ENCODE measurements around the gene SEMA3E. TPM values are rescaled to one million over a fixed set of nuclear protein-coding genes. Genes with fewer than 3 reads are reported as not detected.
"Not testable (repeated sequence)": the region's sequence is repeated elsewhere in the genome, so short reads cannot be mapped to it uniquely, and the experiment has no call there.

SEMA3E gene
- total and polyA plus RNA-seq, 7 donors, result 0.04 to 0.46 (median 0.27) TPM

- intact Hi-C loops (cut with DNase I), result no loop called here
- H3K36me3 ChIP-seq (ENCODE audit: insufficient read depth in 1 of 2, low read depth in 1 of 2), result no peaks in the 10 kb centered on the region
- no peaks in the 10 kb centered on the region for H3K27me3 ChIP-seq (ENCODE audit: insufficient read depth in 3 of 3, low read length in 2 of 3)
- H3K27ac ChIP-seq, result no peak overlapping the region
- no peak for ATAC-seq
- DNase-seq, result no peak
- 63 to 78% (median 70%) methylated on average over 3 of the region's 3 CpGs for WGBS, 3 donors
- H3K4me1 ChIP-seq, result no peaks in the 10 kb centered on the region
- TF ChIP-seq CTCF (IDR thresholded peaks at IDR 0.05), result no peak
- H3K4me3 ChIP-seq, result no peak overlapping the region
- no peaks in the 10 kb centered on the region for H3K9me3 ChIP-seq
These were observed 206.0 kb downstream of the SEMA3E start for GRCh38 chr7:83442911-83443310.

GRCh38 chr7:83439026-83439425 lies 209.9 kb downstream of the SEMA3E start:
- no peak for ATAC-seq
- WGBS, 3 donors, result 27 to 42% (median 31%) methylated on average over 4 of the region's 4 CpGs
- H3K4me3 ChIP-seq, result no peak overlapping the region
- H3K27me3 ChIP-seq (ENCODE audit: insufficient read depth in 3 of 3, low read length in 2 of 3), result no peaks in the 10 kb centered on the region
- no peaks in the 10 kb centered on the region for H3K4me1 ChIP-seq
- no peaks in the 10 kb centered on the region for H3K36me3 ChIP-seq (ENCODE audit: insufficient read depth in 1 of 2, low read depth in 1 of 2)
- no peak for TF ChIP-seq CTCF (IDR thresholded peaks at IDR 0.05)
- H3K9me3 ChIP-seq, result no peaks in the 10 kb centered on the region
- no peak overlapping the region for H3K27ac ChIP-seq
- no peak for DNase-seq
- intact Hi-C loops (cut with DNase I), result no loop called here

- H3K9me3 ChIP-seq; H3K4me3 ChIP-seq; intact Hi-C loops (cut with DNase I); ATAC-seq; DNase-seq; H3K27me3 ChIP-seq (ENCODE audit: insufficient read depth in 3 of 3, low read length in 2 of 3); H3K27ac ChIP-seq; H3K36me3 ChIP-seq (ENCODE audit: insufficient read depth in 1 of 2, low read depth in 1 of 2); H3K4me1 ChIP-seq: not testable (repeated sequence)
- 88 to 93% (median 88%) methylated on average over 5 of the region's 5 CpGs for WGBS, 3 donors
These were observed 218.7 kb downstream of the SEMA3E start for GRCh38 chr7:83430289-83430688.

GRCh38 chr7:83429493-83429892 lies 219.4 kb downstream of the SEMA3E start:
- ATAC-seq, result no peak
- H3K4me3 ChIP-seq, result no peak overlapping the region
- WGBS, 3 donors, result 8 to 16% (median 13%) methylated on average over 2 of the region's 2 CpGs

GRCh38 chr7:83427884-83428283 lies 221.1 kb downstream of the SEMA3E start:
- 36 to 43% (median 41%) methylated on average over 1 of the region's 1 CpG for WGBS, 3 donors
- intact Hi-C loops (cut with DNase I), result no loop called here
- Histone ChIP-seq H3K27me3 (ENCODE audit: insufficient read depth in 3 of 3, low read length in 2 of 3) (no peaks in the 10 kb centered on the region), H3K36me3 (ENCODE audit: insufficient read depth in 1 of 2, low read depth in 1 of 2) (no peaks in the 10 kb centered on the region), H3K4me3 (no peak overlapping the region), H3K9me3 (no peaks in the 10 kb centered on the region), H3K27ac (no peak overlapping the region), H3K4me1 (no peaks in the 10 kb centered on the region)
- ATAC-seq (no peak), DNase-seq (no peak)
- no peak for TF ChIP-seq CTCF (IDR thresholded peaks at IDR 0.05)

More at GRCh38 chr7:83429493-83429892, 219.4 kb downstream of the SEMA3E start:
- no peaks in the 10 kb centered on the region for H3K27me3 ChIP-seq (ENCODE audit: insufficient read depth in 3 of 3, low read length in 2 of 3)
- intact Hi-C loops (cut with DNase I), result no loop called here
- H3K9me3 ChIP-seq, result no peaks in the 10 kb centered on the region
- DNase-seq, result no peak
- no peaks in the 10 kb centered on the region for H3K36me3 ChIP-seq (ENCODE audit: insufficient read depth in 1 of 2, low read depth in 1 of 2)
- H3K27ac ChIP-seq, result no peak overlapping the region
- no peaks in the 10 kb centered on the region for H3K4me1 ChIP-seq
- no peak for TF ChIP-seq CTCF (IDR thresholded peaks at IDR 0.05)

Data from psoas muscle (tissue), 8 donors.